KMS-11 (cell line): ENCODE results near the gene ZNF800.

Experiments
- H2AFZ ChIP-seq: fragments of 200-600 bp; sonication (generic); 2 replicates; pipeline ENCODE4 v1.6.1; 2016; ENCODE audit warnings: antibody characterized with exemption, mixed run types, low read depth
- H3K27ac ChIP-seq: fragments of 200-600 bp; sonication (generic); 2 replicates; pipeline ENCODE4 v1.6.1; 2016; ENCODE audit warnings: mild to moderate bottlenecking, mixed run types
- H3K27me3 ChIP-seq: fragments of 200-600 bp; sonication (generic); 2 replicates; pipeline ENCODE4 v1.6.1; 2017; ENCODE audit warnings: mild to moderate bottlenecking, low read depth, mixed run types, moderate library complexity; ENCODE audit not compliant: insufficient read depth
- H3K36me3 ChIP-seq: fragments of 200-600 bp; sonication (generic); 2 replicates; pipeline ENCODE4 v1.6.1; 2017; ENCODE audit warnings: mild to moderate bottlenecking, mixed run types; ENCODE audit not compliant: insufficient read depth
- H3K4me1 ChIP-seq: fragments of 200-600 bp; sonication (generic); 2 replicates; pipeline ENCODE4 v1.6.1; 2016; ENCODE audit warnings: mild to moderate bottlenecking, low read depth, mixed run types; ENCODE audit not compliant: poor library complexity, severe bottlenecking
- H3K4me2 ChIP-seq: fragments of 200-600 bp; sonication (generic); 2 replicates; pipeline ENCODE4 v1.7.0; 2016; ENCODE audit warnings: mild to moderate bottlenecking, mixed run types
- H3K4me3 ChIP-seq: fragments of 200-600 bp; sonication (generic); IDR thresholded peaks from 2 replicates; pipeline ENCODE4 v1.6.1; 2017; ENCODE audit warnings: low read depth, low read length, mixed read lengths; ENCODE audit not compliant: insufficient read depth
- H3K79me2 ChIP-seq: fragments of 200-600 bp; sonication (generic); 2 replicates; pipeline ENCODE4 v1.6.1; 2016; ENCODE audit warnings: low read depth, mixed run types; ENCODE audit not compliant: insufficient read depth
- H3K9ac ChIP-seq: fragments of 200-600 bp; sonication (generic); 2 replicates; pipeline ENCODE4 v1.6.1; 2016; ENCODE audit warnings: mild to moderate bottlenecking, mixed run types
- H4K20me1 ChIP-seq: fragments of 200-600 bp; sonication (generic); 2 replicates; pipeline ENCODE4 v1.6.1; 2016; ENCODE audit warnings: mild to moderate bottlenecking, mixed run types; ENCODE audit not compliant: insufficient read depth
- CTCF ChIP-seq: fragments of 200-600 bp; sonication (generic); conservative IDR thresholded peaks from 2 replicates; pipeline ENCODE4 v1.6.1; 2017; ENCODE audit warnings: low read depth, mild to moderate bottlenecking, antibody characterized with exemption, low read length, moderate library complexity, mixed read lengths

The ZNF800 gene

GRCh38 chr7:127393368-127394058 is 1.0 kb upstream of the ZNF800 start:
- no peaks in the 10 kb centered on the region for H3K36me3 ChIP-seq
- peaks cover 43% of the 10 kb centered on the region for H3K4me1 ChIP-seq
- H3K79me2 ChIP-seq, result peaks cover 31% of the 10 kb centered on the region
- H4K20me1 ChIP-seq, result no peaks in the 10 kb centered on the region
- peak overlapping the region; percentile 97 for H2AFZ ChIP-seq
- peak overlapping the region; percentile 77 for H3K4me2 ChIP-seq
- no peaks in the 10 kb centered on the region for H3K27me3 ChIP-seq
- peak overlapping the region; percentile 76 for H3K4me3 ChIP-seq
- H3K9ac ChIP-seq, result peak overlapping the region; percentile 96; the same call in 1 of the 2 replicates
- no peak overlapping the region for H3K27ac ChIP-seq
- no peak for TF ChIP-seq CTCF

- Histone ChIP-seq H3K9ac (peak overlapping the region; percentile 96), H3K4me1 (peaks cover 44% of the 10 kb centered on the region), H3K79me2 (peaks cover 42% of the 10 kb centered on the region), H3K27me3 (no peaks in the 10 kb centered on the region), H3K4me2 (peak overlapping the region; percentile 38; the same call in 1 of the 2 replicates), H2AFZ (peak overlapping the region; percentile 97), H4K20me1 (peaks cover under 1% of the 10 kb centered on the region; the same call in 1 of the 2 replicates), H3K4me3 (peak overlapping the region; percentile 64), H3K36me3 (peaks cover 5% of the 10 kb centered on the region; the same call in 1 of the 2 replicates), H3K27ac (peak overlapping the region; percentile 88)
- no peak for TF ChIP-seq CTCF
Observed at GRCh38 chr7:127392182-127392565, 334 bp downstream of the ZNF800 start.

GRCh38 chr7:127391591-127392181 is 822 bp downstream of the ZNF800 start:
- TF ChIP-seq CTCF, result no peak
- H3K27me3 ChIP-seq, result no peaks in the 10 kb centered on the region
- H3K4me2 ChIP-seq, result peak overlapping the region; percentile 74
- H3K27ac ChIP-seq, result peak overlapping the region; percentile 88
- peaks cover 43% of the 10 kb centered on the region for H3K4me1 ChIP-seq
- H3K36me3 ChIP-seq, result peaks cover 8% of the 10 kb centered on the region; the same call in 1 of the 2 replicates
- H3K79me2 ChIP-seq, result peaks cover 44% of the 10 kb centered on the region
- peak overlapping the region; percentile 96 for H3K9ac ChIP-seq
- H3K4me3 ChIP-seq, result peak overlapping the region; percentile 64
- H2AFZ ChIP-seq, result peak overlapping the region; percentile 97
- H4K20me1 ChIP-seq, result peaks cover 3% of the 10 kb centered on the region; the same call in 1 of the 2 replicates

- Histone ChIP-seq H3K27ac (peak overlapping the region; percentile 88), H3K4me1 (peaks cover 36% of the 10 kb centered on the region), H3K79me2 (peaks cover 51% of the 10 kb centered on the region), H3K4me2 (peak overlapping the region; percentile 74), H3K27me3 (no peaks in the 10 kb centered on the region), H4K20me1 (peaks cover 3% of the 10 kb centered on the region; the same call in 1 of the 2 replicates), H3K4me3 (no peak overlapping the region), H3K9ac (peak overlapping the region; percentile 96), H3K36me3 (peaks cover 8% of the 10 kb centered on the region; the same call in 1 of the 2 replicates), H2AFZ (peak overlapping the region; percentile 97)
- no peak for TF ChIP-seq CTCF
Observed at GRCh38 chr7:127390817-127391590, 1.5 kb downstream of the ZNF800 start.
